DND-41 (cell line): ENCODE measurements around the gene PPFIBP2.

Experiments
- EZH2 ChIP-seq: IDR thresholded peaks from 3 replicates; pipeline ENCODE4 v1.6.1; 2012; ENCODE audit warnings: borderline replicate concordance, low read depth, mild to moderate bottlenecking, moderate library complexity, low read length, inconsistent platforms; ENCODE audit not compliant: severe bottlenecking
- TF ChIP-seq, protein P1 (sequence below): IDR thresholded peaks from 2 replicates; pipeline ENCODE4 v1.5.1; 2012; ENCODE audit warnings: borderline replicate concordance, low read length, moderate library complexity, mild to moderate bottlenecking; ENCODE audit not compliant: poor library complexity, severe bottlenecking; ENCODE audit errors: extremely low read depth

DNA sequence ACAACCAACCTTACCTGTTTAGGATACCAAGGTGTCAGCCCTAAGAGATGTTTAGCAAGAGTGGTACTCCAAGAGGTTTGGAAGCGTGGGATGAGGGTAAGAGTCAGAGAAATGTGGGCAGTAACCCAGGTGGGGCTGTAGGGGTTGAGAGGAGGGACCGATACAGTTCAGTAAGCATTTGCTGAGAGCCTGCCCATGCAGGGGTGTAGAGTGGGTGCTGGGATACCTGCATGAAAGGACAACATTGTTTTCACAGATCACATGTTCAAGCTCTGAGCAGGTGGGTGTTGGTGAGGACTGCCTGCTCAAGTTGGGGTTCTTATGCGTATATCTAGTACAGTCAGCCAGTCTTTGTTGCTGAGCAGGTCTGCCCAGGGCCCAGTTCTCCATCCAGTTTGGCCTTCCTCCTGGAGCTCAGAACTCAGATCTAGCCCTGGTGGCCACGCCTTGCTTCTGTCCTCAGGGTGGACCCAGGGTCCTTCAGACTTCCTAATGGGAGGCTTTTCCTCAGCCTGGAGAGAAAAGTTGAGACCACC lies 14.8 kb downstream of the PPFIBP2 start:
- TF ChIP-seq, protein P1, sequence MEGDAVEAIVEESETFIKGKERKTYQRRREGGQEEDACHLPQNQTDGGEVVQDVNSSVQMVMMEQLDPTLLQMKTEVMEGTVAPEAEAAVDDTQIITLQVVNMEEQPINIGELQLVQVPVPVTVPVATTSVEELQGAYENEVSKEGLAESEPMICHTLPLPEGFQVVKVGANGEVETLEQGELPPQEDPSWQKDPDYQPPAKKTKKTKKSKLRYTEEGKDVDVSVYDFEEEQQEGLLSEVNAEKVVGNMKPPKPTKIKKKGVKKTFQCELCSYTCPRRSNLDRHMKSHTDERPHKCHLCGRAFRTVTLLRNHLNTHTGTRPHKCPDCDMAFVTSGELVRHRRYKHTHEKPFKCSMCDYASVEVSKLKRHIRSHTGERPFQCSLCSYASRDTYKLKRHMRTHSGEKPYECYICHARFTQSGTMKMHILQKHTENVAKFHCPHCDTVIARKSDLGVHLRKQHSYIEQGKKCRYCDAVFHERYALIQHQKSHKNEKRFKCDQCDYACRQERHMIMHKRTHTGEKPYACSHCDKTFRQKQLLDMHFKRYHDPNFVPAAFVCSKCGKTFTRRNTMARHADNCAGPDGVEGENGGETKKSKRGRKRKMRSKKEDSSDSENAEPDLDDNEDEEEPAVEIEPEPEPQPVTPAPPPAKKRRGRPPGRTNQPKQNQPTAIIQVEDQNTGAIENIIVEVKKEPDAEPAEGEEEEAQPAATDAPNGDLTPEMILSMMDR, result no peak
- TF ChIP-seq EZH2, result no peak
